HepG2 (cell line): ENCODE measurements around the gene ANKS3. TPM values are rescaled to one million over a fixed set of nuclear protein-coding genes. Genes with fewer than 3 reads are reported as not detected.

ENCODE experiments used
- AGO1 ChIP-seq: fragments of 200-400 bp; formaldehyde crosslinking; IDR thresholded peaks from 2 replicates; pipeline ENCODE4 v1.6.1; 2017; ENCODE audit warnings: mild to moderate bottlenecking, low read depth, low read length, moderate library complexity; ENCODE audit not compliant: poor library complexity, severe bottlenecking
- ATF3 ChIP-seq: sonication (generic); formaldehyde crosslinking; IDR thresholded peaks from 2 replicates; pipeline ENCODE4 v1.4.0; 2020; ENCODE audit warnings: missing genetic modification reagents
- E2F5 ChIP-seq: sonication (generic); formaldehyde crosslinking; conservative IDR thresholded peaks from 2 replicates; pipeline ENCODE4 v1.4.0; 2020; ENCODE audit warnings: missing genetic modification reagents
- HIVEP1 ChIP-seq: sonication (generic); formaldehyde crosslinking; IDR thresholded peaks from 2 replicates; pipeline ENCODE4 v1.4.0; 2020; ENCODE audit warnings: mild to moderate bottlenecking, missing genetic modification reagents
- TBX2 ChIP-seq: sonication (generic); formaldehyde crosslinking; IDR thresholded peaks from 2 replicates; pipeline ENCODE4 v1.5.0; 2020; ENCODE audit warnings: missing genetic modification reagents, mild to moderate bottlenecking, borderline replicate concordance
- U2AF1 ChIP-seq: fragments of 200-400 bp; formaldehyde crosslinking; optimal IDR thresholded peaks from 2 replicates; pipeline ENCODE3; 2017; ENCODE audit warnings: mild to moderate bottlenecking, low read depth, low read length
- ZBTB7A ChIP-seq: sonication (generic); formaldehyde crosslinking; IDR thresholded peaks from 2 replicates; pipeline ENCODE4 v1.8.0; 2022; ENCODE audit warnings: mild to moderate bottlenecking, missing genetic modification reagents
- ZNF24 ChIP-seq: fragments of 450-650 bp; IDR thresholded peaks from 2 replicates; pipeline ENCODE4 v1.6.1; 2017; ENCODE audit warnings: antibody characterized with exemption, mild to moderate bottlenecking
- ZNF263 ChIP-seq: sonication (generic); formaldehyde crosslinking; IDR thresholded peaks from 2 replicates; pipeline ENCODE4 v1.4.0; 2020; ENCODE audit warnings: missing genetic modification reagents
- ZNF280B ChIP-seq: sonication (generic); formaldehyde crosslinking; IDR thresholded peaks from 2 replicates; pipeline ENCODE4 v1.5.0; 2020; ENCODE audit warnings: missing genetic modification reagents, mild to moderate bottlenecking, borderline replicate concordance
- ZNF407 ChIP-seq: sonication (generic); formaldehyde crosslinking; IDR thresholded peaks from one replicate; pipeline ENCODE4 v1.5.1; 2020; ENCODE audit warnings: mild to moderate bottlenecking, missing genetic modification reagents; ENCODE audit errors: not compliant biosample characterization
- ZNF597 ChIP-seq: sonication (generic); formaldehyde crosslinking; IDR thresholded peaks from 2 replicates; pipeline ENCODE4 v1.5.0; 2020; ENCODE audit warnings: missing genetic modification reagents
- ZSCAN29 ChIP-seq: sonication (generic); formaldehyde crosslinking; conservative IDR thresholded peaks from 2 replicates; pipeline ENCODE4 v1.4.0; 2020; ENCODE audit warnings: mild to moderate bottlenecking, missing genetic modification reagents
- polyA plus RNA-seq, 8 experiments: library from polyadenylated mRNA; depleted of rRNA in 3 of 8; stranded (reverse) in 7 of 8; unstranded in 1 of 8; fragments of >200 nt; fragmentation: Illumina TruSeq in 4 of 8; extraction: Trizol in 4 of 8; gene quantifications; 2 replicates each; pipeline versions ENCODE4 v1.2.1 to v1.2.3, GENCODE V29; 2011 to 2016; ENCODE audit warnings: low read depth in 4 of 8, missing spikeins in 1 of 8, mixed read lengths in 1 of 8; ENCODE audit not compliant: insufficient read depth in 1 of 8
- total RNA-seq, 5 experiments: library from RNA; depleted of rRNA; stranded (reverse); fragments of >200 nt; fragmentation: Illumina TruSeq; extraction: Trizol; gene quantifications; 2 replicates each; pipeline ENCODE4 v1.2.3, GENCODE V29; 2016; ENCODE audit warnings: low read depth in 1 of 5

Gene ANKS3
- total and polyA plus RNA-seq, 2 of the 13 experiments (the other 11 are each of a cell fraction or from before 2014, with no cell fraction given) = 11.4 to 15.9 TPM

- TF ChIP-seq E2F5 (CRISPR knock-in tag) (0 out of 2 replicates have a peak, but pooled peaks have one; percentile 9), U2AF1 (no peak), HIVEP1 (peak; percentile 22; the same call in 1 of the 2 replicates), ZBTB7A (CRISPR knock-in tag) (no peak), ZNF24 (no peak), ZNF597 (CRISPR knock-in tag) (no peak), ZNF263 (CRISPR knock-in tag) (peak; percentile 7; the same call in 1 of the 2 replicates), TBX2 (no peak; the same call in 1 of the 2 replicates), AGO1 (no peak), ZSCAN29 (CRISPR knock-in tag) (no peak), ZNF280B (CRISPR knock-in tag) (no peak), ZNF407 (CRISPR knock-in tag) (peak; percentile 18), ATF3 (CRISPR knock-in tag) (0 out of 2 replicates have a peak, but pooled peaks have one; percentile 10)
These were observed 41.4 kb downstream of the ANKS3 start (continued) for GRCh38 chr16:4692460-4693295.
